IMR-90 (cell line): Measurements from ENCODE around the gene DONSON.
"Not testable (repeated sequence)": the region's sequence is repeated elsewhere in the genome, so short reads cannot be mapped to it uniquely, and the experiment has no call there.

Experiments used
- CHD1 ChIP-seq: IDR thresholded peaks from 2 replicates; pipeline ENCODE4 v1.6.1; 2012; ENCODE audit warnings: low read depth, low read length, improper control_type of control experiment
- FOS ChIP-seq: fragments of 150-350 bp; IDR thresholded peaks from 2 replicates; pipeline ENCODE4 v1.6.1; 2016; ENCODE audit warnings: low read depth, low read length
- NFE2L2 ChIP-seq: fragments of 150-350 bp; IDR thresholded peaks from 2 replicates; pipeline ENCODE4 v1.6.1; 2016; ENCODE audit warnings: low read depth, mild to moderate bottlenecking, low read length
- POLR2A ChIP-seq: IDR thresholded peaks from 2 replicates; pipeline ENCODE4 v1.6.1; 2012; ENCODE audit warnings: mild to moderate bottlenecking, low read depth, low read length
- RCOR1 ChIP-seq: IDR thresholded peaks from 2 replicates; pipeline ENCODE4 v1.6.1; 2012; ENCODE audit warnings: mild to moderate bottlenecking, low read length, improper control_type of control experiment; ENCODE audit not compliant: insufficient replicate concordance
- TF ChIP-seq, protein P1 (sequence below): conservative IDR thresholded peaks from 2 replicates; pipeline ENCODE4 v1.5.1; 2012; ENCODE audit warnings: mild to moderate bottlenecking, low read depth, low read length, improper control_type of control experiment
- TF ChIP-seq, protein P2 (sequence below): fragments of 150-350 bp; IDR thresholded peaks from 2 replicates; pipeline ENCODE4 v1.6.1; 2017; ENCODE audit warnings: mild to moderate bottlenecking, antibody characterized with exemption, low read length, low read depth

DNA sequence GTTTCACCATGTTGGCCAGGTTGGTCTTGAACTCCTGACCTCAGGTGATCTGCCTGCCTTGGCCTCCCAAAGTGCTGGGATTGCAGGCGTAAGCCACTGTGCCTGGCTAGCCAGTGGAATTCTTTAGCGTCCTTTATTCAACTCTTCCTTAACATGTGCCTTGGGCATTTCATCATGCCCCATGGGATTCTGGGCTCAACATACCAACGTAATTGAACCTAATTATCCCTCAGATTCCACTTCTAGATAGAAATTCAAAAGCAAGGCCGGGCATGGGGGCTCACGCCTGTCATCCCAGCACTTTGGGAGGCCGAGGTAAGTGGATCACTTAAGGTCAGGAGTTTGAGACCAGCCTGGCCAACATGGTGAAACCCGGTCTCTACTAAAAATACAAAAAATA, 37.7 kb upstream of the DONSON start:
- TF ChIP-seq, protein P1, sequence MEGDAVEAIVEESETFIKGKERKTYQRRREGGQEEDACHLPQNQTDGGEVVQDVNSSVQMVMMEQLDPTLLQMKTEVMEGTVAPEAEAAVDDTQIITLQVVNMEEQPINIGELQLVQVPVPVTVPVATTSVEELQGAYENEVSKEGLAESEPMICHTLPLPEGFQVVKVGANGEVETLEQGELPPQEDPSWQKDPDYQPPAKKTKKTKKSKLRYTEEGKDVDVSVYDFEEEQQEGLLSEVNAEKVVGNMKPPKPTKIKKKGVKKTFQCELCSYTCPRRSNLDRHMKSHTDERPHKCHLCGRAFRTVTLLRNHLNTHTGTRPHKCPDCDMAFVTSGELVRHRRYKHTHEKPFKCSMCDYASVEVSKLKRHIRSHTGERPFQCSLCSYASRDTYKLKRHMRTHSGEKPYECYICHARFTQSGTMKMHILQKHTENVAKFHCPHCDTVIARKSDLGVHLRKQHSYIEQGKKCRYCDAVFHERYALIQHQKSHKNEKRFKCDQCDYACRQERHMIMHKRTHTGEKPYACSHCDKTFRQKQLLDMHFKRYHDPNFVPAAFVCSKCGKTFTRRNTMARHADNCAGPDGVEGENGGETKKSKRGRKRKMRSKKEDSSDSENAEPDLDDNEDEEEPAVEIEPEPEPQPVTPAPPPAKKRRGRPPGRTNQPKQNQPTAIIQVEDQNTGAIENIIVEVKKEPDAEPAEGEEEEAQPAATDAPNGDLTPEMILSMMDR = not testable (repeated sequence)
- TF ChIP-seq, protein P2, sequence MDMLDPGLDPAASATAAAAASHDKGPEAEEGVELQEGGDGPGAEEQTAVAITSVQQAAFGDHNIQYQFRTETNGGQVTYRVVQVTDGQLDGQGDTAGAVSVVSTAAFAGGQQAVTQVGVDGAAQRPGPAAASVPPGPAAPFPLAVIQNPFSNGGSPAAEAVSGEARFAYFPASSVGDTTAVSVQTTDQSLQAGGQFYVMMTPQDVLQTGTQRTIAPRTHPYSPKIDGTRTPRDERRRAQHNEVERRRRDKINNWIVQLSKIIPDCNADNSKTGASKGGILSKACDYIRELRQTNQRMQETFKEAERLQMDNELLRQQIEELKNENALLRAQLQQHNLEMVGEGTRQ = not testable (repeated sequence)
- TF ChIP-seq RCOR1, FOS, POLR2A, CHD1, NFE2L2: not testable (repeated sequence)
